Upper lobe of left lung (tissue), 4 donors: ENCODE data around the gene RBBP7.

Source experiments
- EP300 ChIP-seq, 4 donors: sonication (generic); formaldehyde crosslinking; IDR thresholded peaks; one replicate each; pipeline ENCODE4 v1.5.1; 2017; ENCODE audit warnings: antibody characterized with exemption in 4 of 4, control low read depth in 2 of 4
- POLR2AphosphoS5 ChIP-seq, 2 donors: sonication (generic); formaldehyde crosslinking; IDR thresholded peaks; one replicate each; pipeline ENCODE4 v1.5.1; 2017; ENCODE audit warnings: antibody characterized with exemption in 2 of 2
- TF ChIP-seq, protein P1 (sequence below), 6 experiments: fragments of 450-650 bp in 4 of 6; fragments of 200-600 bp in 2 of 6; sonication (generic) in 2 of 6; IDR thresholded peaks; one replicate each; pipeline ENCODE4 v1.5.1; 2016 to 2019; ENCODE audit warnings: antibody characterized with exemption in 6 of 6

DNA sequence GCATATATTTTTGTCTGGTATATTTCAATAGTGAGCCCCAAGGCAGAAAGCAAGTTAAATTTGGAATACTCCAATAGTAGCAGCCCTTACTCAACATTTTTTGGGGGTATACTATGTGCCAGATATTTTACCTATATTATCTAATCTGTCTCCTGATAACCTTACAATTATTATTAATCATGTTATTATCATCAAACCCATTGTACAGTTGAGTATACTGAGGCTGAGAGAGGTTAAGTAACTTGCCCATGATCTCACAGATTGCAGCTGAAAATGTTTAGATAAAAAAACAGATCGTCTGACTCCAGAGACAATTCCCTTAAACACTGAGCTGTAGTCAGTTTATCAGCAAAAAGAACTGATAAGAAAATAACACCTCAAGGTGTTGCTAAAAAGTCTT is 6.5 kb upstream of the RBBP7 start:
- no peak for TF ChIP-seq EP300 (IDR thresholded peaks at IDR 0.05)
- TF ChIP-seq, protein P1, sequence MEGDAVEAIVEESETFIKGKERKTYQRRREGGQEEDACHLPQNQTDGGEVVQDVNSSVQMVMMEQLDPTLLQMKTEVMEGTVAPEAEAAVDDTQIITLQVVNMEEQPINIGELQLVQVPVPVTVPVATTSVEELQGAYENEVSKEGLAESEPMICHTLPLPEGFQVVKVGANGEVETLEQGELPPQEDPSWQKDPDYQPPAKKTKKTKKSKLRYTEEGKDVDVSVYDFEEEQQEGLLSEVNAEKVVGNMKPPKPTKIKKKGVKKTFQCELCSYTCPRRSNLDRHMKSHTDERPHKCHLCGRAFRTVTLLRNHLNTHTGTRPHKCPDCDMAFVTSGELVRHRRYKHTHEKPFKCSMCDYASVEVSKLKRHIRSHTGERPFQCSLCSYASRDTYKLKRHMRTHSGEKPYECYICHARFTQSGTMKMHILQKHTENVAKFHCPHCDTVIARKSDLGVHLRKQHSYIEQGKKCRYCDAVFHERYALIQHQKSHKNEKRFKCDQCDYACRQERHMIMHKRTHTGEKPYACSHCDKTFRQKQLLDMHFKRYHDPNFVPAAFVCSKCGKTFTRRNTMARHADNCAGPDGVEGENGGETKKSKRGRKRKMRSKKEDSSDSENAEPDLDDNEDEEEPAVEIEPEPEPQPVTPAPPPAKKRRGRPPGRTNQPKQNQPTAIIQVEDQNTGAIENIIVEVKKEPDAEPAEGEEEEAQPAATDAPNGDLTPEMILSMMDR (IDR thresholded peaks at IDR 0.05), result no peak
- TF ChIP-seq POLR2AphosphoS5 (IDR thresholded peaks at IDR 0.05), result no peak
